HG03457 (cell line): ENCODE data around the gene MIXL1.
"Not testable (repeated sequence)": the region's sequence is repeated elsewhere in the genome, so short reads cannot be mapped to it uniquely, and the experiment has no call there.

Experiments
- ATAC-seq: cut with Tn5 transposase; IDR thresholded peaks from one replicate; pipeline ENCODE4 v1.9.1; 2021; ENCODE audit warnings: moderate number of reproducible peaks; ENCODE audit not compliant: unreplicated experiment

MIXL1 gene

GRCh38 chr1:226212545-226212944 lies 10.9 kb upstream of the MIXL1 start:
- no peak for ATAC-seq

GRCh38 chr1:226215239-226215638 lies 8.2 kb upstream of the MIXL1 start:
- ATAC-seq, result no peak

- no peak for ATAC-seq
Observed at GRCh38 chr1:226216056-226216455, 7.4 kb upstream of the MIXL1 start.

DNA sequence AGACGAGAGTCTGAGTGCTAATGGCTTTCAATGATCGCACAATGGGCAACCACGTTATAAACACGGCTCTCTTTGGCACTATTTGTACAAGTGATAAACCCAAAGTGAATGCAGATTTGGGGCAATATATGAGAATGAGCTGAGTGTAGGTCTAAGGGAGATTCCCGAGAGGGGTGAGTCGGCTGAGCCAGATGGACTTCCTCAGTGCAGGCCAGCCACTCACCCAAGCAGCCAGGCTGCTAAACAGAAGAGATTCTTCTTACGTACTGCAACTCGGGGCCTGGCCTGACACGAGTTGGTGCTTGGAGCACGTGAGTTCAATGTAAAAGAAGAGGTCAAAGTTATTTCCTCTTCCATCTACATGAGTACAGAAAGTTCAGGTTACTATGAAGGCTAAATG lies 6.2 kb upstream of the MIXL1 start:
- no peak for ATAC-seq

- no peak for ATAC-seq
Observed at GRCh38 chr1:226220473-226221189, 2.8 kb upstream of the MIXL1 start.

- no peak for ATAC-seq
Observed at GRCh38 chr1:226222686-226223085, 778 bp upstream of the MIXL1 start.

DNA sequence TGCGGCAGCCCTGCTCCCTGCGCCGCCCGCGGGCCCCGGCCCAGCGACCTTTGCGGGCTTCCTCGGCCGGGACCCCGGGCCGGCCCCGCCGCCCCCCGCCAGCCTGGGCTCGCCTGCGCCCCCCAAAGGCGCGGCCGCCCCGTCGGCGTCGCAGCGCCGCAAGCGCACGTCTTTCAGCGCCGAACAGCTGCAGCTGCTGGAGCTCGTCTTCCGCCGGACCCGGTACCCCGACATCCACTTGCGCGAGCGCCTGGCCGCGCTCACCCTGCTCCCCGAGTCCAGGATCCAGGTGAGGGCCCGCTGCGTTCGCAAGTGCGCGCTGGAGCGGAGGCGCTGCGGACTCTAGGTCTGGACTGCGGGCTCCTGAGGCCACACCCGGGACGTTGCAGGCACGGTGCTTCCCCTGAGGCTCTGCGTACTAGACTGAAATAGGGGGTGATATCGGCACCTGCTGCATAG lies 351 bp downstream of the MIXL1 start:
- peak; percentile 58 for ATAC-seq

GRCh38 chr1:226226601-226227000 lies 3.1 kb downstream of the MIXL1 start:
- no peak for ATAC-seq

DNA sequence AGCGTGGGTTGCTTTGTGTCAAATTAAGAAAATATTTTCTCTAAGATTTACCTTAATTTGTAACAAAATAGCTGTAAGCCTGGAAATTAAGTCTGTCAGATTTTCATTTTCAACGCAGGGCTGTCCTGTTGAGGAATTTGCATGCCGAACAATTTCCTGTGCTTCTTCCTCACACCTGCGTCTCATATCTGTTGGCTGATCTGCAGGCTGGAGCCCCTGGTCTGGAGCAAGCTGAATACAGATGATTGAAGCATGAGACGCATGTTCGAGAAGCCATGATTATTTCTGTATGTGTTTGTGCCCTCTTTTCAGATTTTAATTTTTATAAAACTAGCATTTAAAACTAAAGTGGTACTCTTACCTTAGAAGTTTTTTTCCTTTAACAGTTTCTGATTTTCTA lies 9.8 kb downstream of the MIXL1 start:
- no peak for ATAC-seq

DNA sequence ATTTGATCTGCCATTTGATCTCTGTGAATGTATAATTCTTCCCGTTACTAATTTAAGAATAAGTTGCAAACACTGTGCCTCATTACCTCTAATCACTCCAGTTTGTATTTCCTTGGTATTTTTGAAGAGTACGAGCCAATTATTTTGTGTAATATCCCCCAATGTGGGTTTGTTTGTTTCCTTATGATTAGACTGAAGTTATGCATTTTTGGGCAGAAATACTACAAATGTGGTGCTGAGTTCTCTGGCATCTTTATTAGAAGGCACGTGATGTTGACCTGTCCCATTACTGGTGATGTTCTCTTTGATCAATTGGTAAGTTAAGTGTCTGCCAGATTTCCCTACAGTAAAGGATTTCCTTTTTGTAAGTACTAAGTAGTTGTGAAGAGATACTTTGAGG lies 10.3 kb downstream of the MIXL1 start:
- ATAC-seq, result no peak

DNA sequence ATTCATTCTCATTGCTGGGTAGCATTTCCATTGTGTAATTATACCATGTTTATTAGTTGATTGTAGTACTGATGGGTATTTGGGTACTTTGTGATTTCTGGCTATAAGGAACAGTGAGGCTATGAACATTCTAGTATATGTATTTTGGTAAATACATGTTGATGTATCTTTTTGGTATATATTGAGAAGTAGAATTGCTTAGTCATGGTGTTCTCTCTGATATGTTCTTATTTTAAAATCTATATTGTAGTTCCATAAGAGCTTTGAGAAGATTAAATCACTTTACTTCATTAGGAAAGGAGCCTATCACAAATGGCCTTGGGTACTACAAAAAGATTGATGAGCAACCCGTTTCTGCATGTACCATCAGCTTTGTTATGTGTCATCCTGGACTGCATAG lies 13.4 kb downstream of the MIXL1 start:
- ATAC-seq, result no peak

- ATAC-seq, result no peak
Observed at GRCh38 chr1:226239421-226239820, 16.0 kb downstream of the MIXL1 start.

DNA sequence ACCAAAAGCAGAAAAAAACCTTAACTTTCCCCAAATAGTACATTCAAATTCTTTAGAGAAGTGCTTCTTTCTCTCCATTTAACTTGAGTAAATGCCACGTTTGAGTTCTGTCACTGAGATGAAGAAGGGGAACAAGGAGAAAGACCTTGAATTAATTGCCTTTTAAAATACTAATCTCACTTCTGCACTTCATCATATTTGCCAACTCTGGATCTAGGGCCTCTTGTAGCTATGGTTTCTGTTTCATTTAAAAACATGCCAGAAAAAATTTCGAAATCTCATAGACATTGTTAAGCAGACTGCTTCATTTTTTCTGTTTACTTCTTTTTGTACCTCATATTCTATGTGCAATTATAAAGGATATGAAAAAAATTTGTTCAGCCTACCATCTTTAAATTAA lies 24.6 kb downstream of the MIXL1 start:
- ATAC-seq, result no peak

GRCh38 chr1:226248796-226249195 lies 25.3 kb downstream of the MIXL1 start:
- ATAC-seq, result no peak

DNA sequence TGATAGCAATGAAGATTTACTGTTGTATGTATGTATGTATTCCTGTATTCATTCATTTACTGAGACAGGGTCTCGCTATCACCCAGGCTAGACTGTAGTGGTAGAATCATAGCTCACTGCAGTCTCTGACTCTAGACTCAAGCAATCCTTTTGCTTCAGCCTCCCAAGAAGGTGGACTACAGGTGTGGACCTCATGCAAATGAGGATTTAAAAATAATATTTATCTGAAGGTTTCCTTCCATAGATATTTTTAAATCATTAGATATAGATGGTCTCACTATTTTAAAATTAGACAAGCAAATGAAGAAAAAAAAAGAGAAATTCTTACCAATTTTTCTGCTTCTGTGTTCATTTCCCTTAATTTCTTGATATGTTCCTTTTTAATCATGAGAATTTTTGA lies 27.0 kb downstream of the MIXL1 start:
- no peak for ATAC-seq

- ATAC-seq, result not testable (repeated sequence)
Observed at GRCh38 chr1:226252841-226253240, 29.4 kb downstream of the MIXL1 start.

GRCh38 chr1:226253933-226254332 lies 30.5 kb downstream of the MIXL1 start:
- no peak for ATAC-seq

GRCh38 chr1:226255380-226255779 lies 31.9 kb downstream of the MIXL1 start:
- no peak for ATAC-seq

DNA sequence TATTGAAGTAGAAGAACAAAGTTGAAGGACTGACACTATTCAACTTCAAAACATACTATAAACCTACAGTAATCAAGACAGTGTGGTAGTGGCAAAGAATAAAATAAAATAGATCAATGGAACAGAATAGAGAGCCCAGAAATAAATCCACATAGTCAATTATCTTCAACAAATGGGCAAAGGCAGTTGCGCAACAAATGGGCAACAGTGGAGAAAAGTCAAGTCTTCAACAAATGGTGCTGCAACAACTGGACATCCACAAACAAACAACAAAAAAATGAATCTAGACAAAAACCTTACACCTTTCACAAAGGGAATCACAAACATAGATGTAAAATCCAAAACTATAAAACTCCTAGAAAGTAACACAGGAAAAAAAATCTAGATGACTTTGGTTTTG lies 38.4 kb downstream of the MIXL1 start:
- ATAC-seq, result no peak

- no peak for ATAC-seq
Observed at GRCh38 chr1:226268421-226269124, 45.1 kb downstream of the MIXL1 start.

- ATAC-seq, result not testable (repeated sequence)
Observed at GRCh38 chr1:226272233-226272902, 48.9 kb downstream of the MIXL1 start.

DNA sequence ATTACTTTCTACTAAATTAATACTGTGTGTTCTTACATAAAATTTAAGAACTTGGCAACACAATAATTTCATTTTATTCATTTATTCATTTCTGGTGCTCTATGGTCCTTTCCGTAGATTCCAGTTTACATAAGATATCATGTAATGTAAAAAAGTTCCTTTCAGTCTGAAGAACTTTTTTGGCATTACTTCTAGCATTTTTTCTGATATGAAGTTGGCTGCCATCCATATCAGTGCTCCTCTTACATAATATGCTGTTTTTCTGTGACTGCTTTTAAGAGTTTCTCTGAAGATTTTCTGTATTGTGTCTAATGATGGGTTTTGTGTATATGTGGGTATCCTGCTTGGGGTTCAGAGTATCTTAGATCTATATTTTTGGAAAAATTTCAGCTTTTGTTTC lies 50.7 kb downstream of the MIXL1 start:
- no peak for ATAC-seq
